Thoracic aorta (tissue), 2 donors: ENCODE results near the gene RNASEL. TPM values are rescaled to one million over a fixed set of nuclear protein-coding genes. Genes with fewer than 3 reads are reported as not detected.

Experiments
- ATAC-seq: fragments of 150-250 bp; one replicate; pipeline ENCODE4 v1.8.0; 2017; ENCODE audit warnings: low read depth; ENCODE audit not compliant: insufficient number of reproducible peaks, low FRiP score
- DNase-seq: peaks from one replicate; pipeline ENCODE4 v3.0.0-alpha.2; 2020; ENCODE audit warnings: low spot score
- H3K27ac ChIP-seq, 2 donors: fragments of 200-600 bp; sonication (generic); 1 replicate in 1 of 2; 2 replicates in 1 of 2; pipeline ENCODE4 v1.5.1; 2016; ENCODE audit warnings: mild to moderate bottlenecking in 2 of 2, moderate library complexity in 2 of 2
- H3K27me3 ChIP-seq: fragments of 200-600 bp; sonication (generic); replicated peaks from 2 replicates; pipeline ENCODE4 v1.6.0; 2016; ENCODE audit warnings: mild to moderate bottlenecking; ENCODE audit not compliant: insufficient read depth
- H3K36me3 ChIP-seq: fragments of 200-600 bp; sonication (generic); one replicate; pipeline ENCODE4 v1.5.1; 2016
- H3K4me1 ChIP-seq, 2 donors: fragments of 200-600 bp; sonication (generic); 1 replicate in 1 of 2; 2 replicates in 1 of 2; pipeline versions ENCODE4 v1.5.1 to v1.6.0; 2016; ENCODE audit warnings: low read depth in 2 of 2, mild to moderate bottlenecking in 1 of 2; ENCODE audit not compliant: control insufficient read depth in 1 of 2
- H3K4me3 ChIP-seq: fragments of 200-600 bp; sonication (generic); 2 replicates; pipeline ENCODE4 v1.5.1; 2016; ENCODE audit warnings: mild to moderate bottlenecking
- H3K9me3 ChIP-seq: fragments of 200-600 bp; sonication (generic); 2 replicates; pipeline ENCODE4 v1.5.1; 2016
- CTCF ChIP-seq: fragments of 200-600 bp; sonication (generic); IDR thresholded peaks from one replicate; pipeline ENCODE4 v1.5.1; 2019; ENCODE audit warnings: antibody characterized with exemption
- total RNA-seq, 2 donors: library from RNA; depleted of rRNA; stranded (reverse); fragments of >200 nt; gene quantifications; one replicate each; pipeline versions ENCODE4 v1.1.0 to v1.2.3, GENCODE V29; 2016

The RNASEL gene
- total RNA-seq, 2 donors from 2014 or later: 5.9 to 11.2 TPM

GRCh38 chr1:182598296-182598695 lies 9.2 kb upstream of the RNASEL start:
- DNase-seq (no peak), ATAC-seq (no peak)
- TF ChIP-seq CTCF: no peak
- H3K27me3 ChIP-seq: no peaks in the 10 kb centered on the region
- no peaks in the 10 kb centered on the region for H3K9me3 ChIP-seq
- no peak overlapping the region for H3K27ac ChIP-seq
- H3K4me3 ChIP-seq: no peak overlapping the region
- peaks cover 2 to 25% of the 10 kb centered on the region in 2 donors for H3K4me1 ChIP-seq
- no peaks in the 10 kb centered on the region for H3K36me3 ChIP-seq

GRCh38 chr1:182596934-182597333 lies 7.9 kb upstream of the RNASEL start:
- DNase-seq: no peak
- H3K27me3 ChIP-seq: no peaks in the 10 kb centered on the region
- no peaks in the 10 kb centered on the region for H3K9me3 ChIP-seq
- H3K27ac ChIP-seq: no peak overlapping the region
- no peak overlapping the region for H3K4me3 ChIP-seq
- no peak for TF ChIP-seq CTCF
- ATAC-seq: no peak
- H3K36me3 ChIP-seq: no peaks in the 10 kb centered on the region
- H3K4me1 ChIP-seq: peaks cover 2 to 13% of the 10 kb centered on the region in 2 donors

GRCh38 chr1:182595641-182596240 lies 6.7 kb upstream of the RNASEL start:
- DNase-seq: no peak

GRCh38 chr1:182589931-182590330 lies 875 bp upstream of the RNASEL start:
- H3K4me3 ChIP-seq: no peak overlapping the region
- no peak for DNase-seq
- no peaks in the 10 kb centered on the region for H3K36me3 ChIP-seq
- ATAC-seq: no peak
- no peak for TF ChIP-seq CTCF
- H3K27ac ChIP-seq: no peak overlapping the region
- peaks cover 6 to 21% of the 10 kb centered on the region in 2 donors for H3K4me1 ChIP-seq
- H3K9me3 ChIP-seq: no peaks in the 10 kb centered on the region
- H3K27me3 ChIP-seq: no peaks in the 10 kb centered on the region

More at GRCh38 chr1:182595641-182596240, 6.7 kb upstream of the RNASEL start:
- no peak overlapping the region for H3K4me3 ChIP-seq
- H3K9me3 ChIP-seq: no peaks in the 10 kb centered on the region
- H3K4me1 ChIP-seq: peaks cover 0 to 5% of the 10 kb centered on the region in 2 donors
- H3K27ac ChIP-seq: peak overlapping the region in 1 of 2 donors; percentile 6
- H3K27me3 ChIP-seq: no peaks in the 10 kb centered on the region
- ATAC-seq: no peak
- H3K36me3 ChIP-seq: no peaks in the 10 kb centered on the region
- peak; percentile 70 for TF ChIP-seq CTCF

- no peaks in the 10 kb centered on the region for H3K9me3 ChIP-seq
- no peaks in the 10 kb centered on the region for H3K27me3 ChIP-seq
- ATAC-seq: no peak
- peak overlapping the region in 1 of 2 donors; percentile 78 for H3K27ac ChIP-seq
- peak overlapping the region; percentile 82 for H3K4me3 ChIP-seq
- peaks cover 9 to 25% of the 10 kb centered on the region in 2 donors for H3K4me1 ChIP-seq
- H3K36me3 ChIP-seq: no peaks in the 10 kb centered on the region
- TF ChIP-seq CTCF: no peak
- DNase-seq: no peak
Observed at GRCh38 chr1:182589520-182589919, 464 bp upstream of the RNASEL start.
